Measurements from ENCODE around the gene LIPC. TPM values are rescaled to one million over a fixed set of nuclear protein-coding genes. Genes with fewer than 3 reads are reported as not detected.

The LIPC gene
- total RNA-seq, 1 experiment from 2014 or later = not detected

DNA sequence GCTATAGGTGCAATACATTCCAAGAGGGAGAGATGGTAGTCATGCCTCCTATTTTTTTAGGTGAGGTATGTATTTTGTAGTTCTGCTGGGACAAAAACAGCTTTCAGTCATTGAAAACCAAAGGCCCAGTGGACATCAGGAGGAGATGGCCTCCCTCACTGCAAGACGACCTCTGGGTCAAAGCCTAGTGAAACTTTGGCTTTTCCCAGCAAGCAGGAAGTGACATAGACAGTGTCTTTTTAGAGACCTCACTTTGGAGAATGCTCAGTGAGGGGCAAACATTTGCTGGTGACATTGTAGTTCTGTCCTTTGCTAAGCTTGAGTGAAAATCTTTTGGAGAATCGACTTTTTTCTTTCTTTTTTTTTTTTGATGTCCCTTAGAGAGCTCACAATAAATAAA is 27.3 kb downstream of the LIPC start:
- ChIA-PET CTCF (no interaction called here), POLR2A (interaction anchor here (1.5 kb wide), 1 partner anchor 18 kb away, joined by 6 read pairs; no protein-coding TSS in a partner anchor), RAD21 (ENCODE audit: low non-redundant PET in 1 of 2, low total read pairs in 2 of 2, uncharacterized antibody in 2 of 2, unreplicated experiment in 2 of 2) (no interaction called here)
- no peak overlapping the region for H3K4me3 ChIP-seq (replicated peaks in 1 of 2; ENCODE audit: low read depth in 1 of 2, low read length in 2 of 2)
- no peaks in the 10 kb centered on the region for H3K79me2 ChIP-seq (ENCODE audit: insufficient read depth, low read length)
- TF ChIP-seq ZFX (IDR thresholded peaks at IDR 0.05) (no peak), EZH2phosphoT487 (IDR thresholded peaks at IDR 0.05; ENCODE audit: borderline replicate concordance) (no peak), SRF (IDR thresholded peaks at IDR 0.05; ENCODE audit: low read depth) (no peak)
- no TSS peak for BruUV-seq (replicated peaks)
- no peak overlapping the region for H3K4me2 ChIP-seq (ENCODE audit: low read length)
- H3K9me3 ChIP-seq (ENCODE audit: control insufficient read depth in 1 of 2, insufficient read depth in 1 of 2, low read depth in 1 of 2, low read length in 2 of 2) = no peaks in the 10 kb centered on the region
- intact Hi-C loops (cut with micrococcal nuclease) = no loop called here
- no peak overlapping the region for H2AFZ ChIP-seq (ENCODE audit: low read depth, low read length, poor library complexity, severe bottlenecking)
- no peak overlapping the region for H3K27ac ChIP-seq (ENCODE audit: low read depth, low read length)
- no peaks in the 10 kb centered on the region for H3K36me3 ChIP-seq (ENCODE audit: control insufficient read depth in 1 of 2, insufficient read depth in 2 of 2, low read length in 2 of 2)
- no peak for DNase-seq (ENCODE audit: low read depth, low spot score)
- no peaks in the 10 kb centered on the region for H3K9me2 ChIP-seq (ENCODE audit: insufficient read depth)
- peaks cover 22 to 50% of the 10 kb centered on the region in 2 experiments; a peak in 3 of 4 replicates for H3K4me1 ChIP-seq (ENCODE audit: control insufficient read depth in 1 of 2, insufficient read depth in 2 of 2, low read length in 2 of 2)
- no peak for ATAC-seq
- no peak overlapping the region for H3K9ac ChIP-seq (ENCODE audit: low read length)
- no peaks in the 10 kb centered on the region for H4K20me1 ChIP-seq (ENCODE audit: insufficient read depth)
- H3K27me3 ChIP-seq (ENCODE audit: insufficient read depth, low read length) = no peaks in the 10 kb centered on the region

DNA sequence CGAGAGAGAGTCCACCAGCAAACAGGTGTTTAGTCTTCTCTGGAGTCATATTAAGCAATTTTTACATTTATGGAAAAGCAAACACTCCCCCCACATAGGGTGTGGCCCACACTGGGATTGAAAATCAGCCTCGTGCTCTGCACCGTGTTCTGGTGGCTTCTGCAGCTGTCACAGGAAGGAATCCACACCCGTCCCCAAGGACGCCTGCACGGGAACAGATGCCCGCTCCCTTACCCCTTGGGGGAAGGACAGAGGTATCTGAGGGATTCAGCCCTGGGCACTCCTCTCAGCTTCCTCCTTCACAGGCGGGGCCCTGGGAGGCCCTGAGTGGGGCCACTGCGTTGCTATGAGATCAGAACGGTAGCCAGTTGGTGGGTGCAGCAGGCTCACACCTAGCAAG is 27.8 kb downstream of the LIPC start:
- Histone ChIP-seq H3K79me2 (ENCODE audit: insufficient read depth, low read length) (no peaks in the 10 kb centered on the region), H3K4me3 (replicated peaks in 1 of 2; ENCODE audit: low read depth in 1 of 2, low read length in 2 of 2) (no peak overlapping the region), H3K4me1 (ENCODE audit: control insufficient read depth in 1 of 2, insufficient read depth in 2 of 2, low read length in 2 of 2) (peaks cover 22 to 48% of the 10 kb centered on the region in 2 experiments; a peak in 3 of 4 replicates), H3K27ac (ENCODE audit: low read depth, low read length) (no peak overlapping the region), H3K9me2 (ENCODE audit: insufficient read depth) (no peaks in the 10 kb centered on the region), H3K9ac (ENCODE audit: low read length) (no peak overlapping the region), H3K4me2 (ENCODE audit: low read length) (no peak overlapping the region), H3K27me3 (ENCODE audit: insufficient read depth, low read length) (no peaks in the 10 kb centered on the region), H3K36me3 (ENCODE audit: control insufficient read depth in 1 of 2, insufficient read depth in 2 of 2, low read length in 2 of 2) (no peaks in the 10 kb centered on the region), H4K20me1 (ENCODE audit: insufficient read depth) (no peaks in the 10 kb centered on the region), H3K9me3 (ENCODE audit: control insufficient read depth in 1 of 2, insufficient read depth in 1 of 2, low read depth in 1 of 2, low read length in 2 of 2) (no peaks in the 10 kb centered on the region), H2AFZ (ENCODE audit: low read depth, low read length, poor library complexity, severe bottlenecking) (no peak overlapping the region)
- BruUV-seq (replicated peaks) = no TSS peak
- TF ChIP-seq, protein P1, sequence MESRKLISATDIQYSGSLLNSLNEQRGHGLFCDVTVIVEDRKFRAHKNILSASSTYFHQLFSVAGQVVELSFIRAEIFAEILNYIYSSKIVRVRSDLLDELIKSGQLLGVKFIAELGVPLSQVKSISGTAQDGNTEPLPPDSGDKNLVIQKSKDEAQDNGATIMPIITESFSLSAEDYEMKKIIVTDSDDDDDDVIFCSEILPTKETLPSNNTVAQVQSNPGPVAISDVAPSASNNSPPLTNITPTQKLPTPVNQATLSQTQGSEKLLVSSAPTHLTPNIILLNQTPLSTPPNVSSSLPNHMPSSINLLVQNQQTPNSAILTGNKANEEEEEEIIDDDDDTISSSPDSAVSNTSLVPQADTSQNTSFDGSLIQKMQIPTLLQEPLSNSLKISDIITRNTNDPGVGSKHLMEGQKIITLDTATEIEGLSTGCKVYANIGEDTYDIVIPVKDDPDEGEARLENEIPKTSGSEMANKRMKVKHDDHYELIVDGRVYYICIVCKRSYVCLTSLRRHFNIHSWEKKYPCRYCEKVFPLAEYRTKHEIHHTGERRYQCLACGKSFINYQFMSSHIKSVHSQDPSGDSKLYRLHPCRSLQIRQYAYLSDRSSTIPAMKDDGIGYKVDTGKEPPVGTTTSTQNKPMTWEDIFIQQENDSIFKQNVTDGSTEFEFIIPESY (IDR thresholded peaks at IDR 0.05; ENCODE audit: extremely low read depth, insufficient replicate concordance, low read length) = no peak
- RAD21 ChIA-PET (ENCODE audit: low non-redundant PET in 1 of 2, low total read pairs in 2 of 2, uncharacterized antibody in 2 of 2, unreplicated experiment in 2 of 2) = no interaction called here
- no peak for ATAC-seq
- no peak for DNase-seq (ENCODE audit: low read depth, low spot score)
- POLR2A ChIA-PET = interaction anchor here (1.5 kb wide), 1 partner anchor 19 kb away, joined by 6 read pairs; no protein-coding TSS in a partner anchor
- intact Hi-C loops (cut with micrococcal nuclease) = no loop called here
- CTCF ChIA-PET = no interaction called here
